Measurements from ENCODE around the gene SCRT2. TPM values are rescaled to one million over a fixed set of nuclear protein-coding genes. Genes with fewer than 3 reads are reported as not detected.

SCRT2 gene
- total and polyA plus RNA-seq, 2 of the 8 experiments (the other 6 are each of a cell fraction or from before 2014, with no cell fraction given), result 0.12 to 0.34 TPM

GRCh38 chr20:615514-615913, 60.1 kb downstream of the SCRT2 start:
- POLR2A ChIA-PET (ENCODE audit: partially characterized antibody), result no interaction called here
- Histone ChIP-seq H3K79me2 (ENCODE audit: control insufficient read depth in 1 of 2, insufficient read depth in 2 of 2, low read length in 2 of 2) (no peaks in the 10 kb centered on the region), H3K4me3 (ENCODE audit: extremely low read depth in 1 of 4, insufficient read depth in 2 of 4, low read depth in 3 of 4, low read length in 4 of 4) (no peak overlapping the region), H3K14ac (ENCODE audit: insufficient read length) (no peak overlapping the region), H3K9me3 (ENCODE audit: insufficient read depth in 2 of 2, low read depth in 1 of 2, low read length in 1 of 2) (no peaks in the 10 kb centered on the region), H3K18ac (ENCODE audit: extremely low read depth, low read length) (no peak overlapping the region), H3K23me2 (ENCODE audit: low read depth, low read length) (no peaks in the 10 kb centered on the region; the same call in 1 of the 2 replicates), H2BK120ac (replicated peaks; ENCODE audit: low read depth, low read length) (no peak overlapping the region), H4K91ac (replicated peaks; ENCODE audit: insufficient read length, low read length) (no peak overlapping the region), H2AK5ac (ENCODE audit: low read depth, low read length) (no peak overlapping the region), H4K8ac (ENCODE audit: extremely low read depth, insufficient read depth, low read length) (no peak overlapping the region), H2BK5ac (ENCODE audit: low read depth, low read length) (no peak overlapping the region), H3K27me3 (replicated peaks in 1 of 4; ENCODE audit: control insufficient read depth in 3 of 4, extremely low read depth in 1 of 4, insufficient read depth in 3 of 4, low read length in 3 of 4) (peaks cover 0 to 11% (median 10%) of the 10 kb centered on the region in 4 experiments; a peak in 6 of 7 replicates), H4K20me1 (replicated peaks in 1 of 2; ENCODE audit: control insufficient read depth in 1 of 2, insufficient read depth in 2 of 2, low read length in 2 of 2) (no peaks in the 10 kb centered on the region), H3K4me2 (ENCODE audit: insufficient read depth in 1 of 2, low read depth in 2 of 2, low read length in 2 of 2) (no peak overlapping the region), H3K79me1 (ENCODE audit: low read depth, low read length) (no peaks in the 10 kb centered on the region), H4K5ac (ENCODE audit: insufficient read length, low read depth, low read length) (no peak overlapping the region), H2BK20ac (ENCODE audit: low read length) (no peak overlapping the region), H3K56ac (replicated peaks; ENCODE audit: insufficient read length, low read depth, low read length) (no peak overlapping the region), H3K36me3 (ENCODE audit: control insufficient read depth in 2 of 4, insufficient read depth in 4 of 4, low read length in 3 of 4) (no peaks in the 10 kb centered on the region; a peak in 1 of 8 replicates), H3K4me1 (replicated peaks in 1 of 4; ENCODE audit: control insufficient read depth in 3 of 4, insufficient read depth in 4 of 4, low read length in 3 of 4) (peaks cover 0 to 11% (median 4%) of the 10 kb centered on the region in 4 experiments; a peak in 2 of 7 replicates), H3K27ac (ENCODE audit: low read depth, low read length) (no peak overlapping the region), H3K4ac (replicated peaks; ENCODE audit: insufficient read length, low read depth, low read length) (no peak overlapping the region), H3K9ac (replicated peaks in 1 of 4; ENCODE audit: extremely low read depth in 1 of 4, low read depth in 3 of 4, low read length in 3 of 4) (no peak overlapping the region), H2AFZ (ENCODE audit: low read length) (no peak overlapping the region), H2BK15ac (ENCODE audit: low read length) (no peak overlapping the region), H2BK12ac (ENCODE audit: low read depth, low read length) (no peak overlapping the region), H3K23ac (ENCODE audit: insufficient read length) (no peak overlapping the region)
- FAIRE-seq, result no peak
- no peak for DNase-seq (ENCODE audit: low read depth in 1 of 2, low spot score in 2 of 2)
- 92% methylated on average over 4 of the region's 4 CpGs; no CpG with 5 or more reads in 1 of the 2 experiments for WGBS, 2 experiments (ENCODE audit: extremely low coverage in 1 of 2, insufficient coverage in 1 of 2, insufficient read length in 1 of 2, insufficient replicate concordance in 2 of 2, low coverage in 1 of 2, low lambda C conversion rate in 2 of 2, missing lambda C conversion rate in 1 of 2)
- CTCF ChIA-PET (ENCODE audit: partially characterized antibody), result interaction anchor here (0.8 to 1.3 kb wide), 4 partner anchors 8 to 88 kb away, joined by 3 to 4 read pairs (median 3); no protein-coding TSS in a partner anchor
- TF ChIP-seq ASH2L (IDR thresholded peaks at IDR 0.05; ENCODE audit: low read length) (no peak), HDAC6 (IDR thresholded peaks at IDR 0.05; ENCODE audit: low read depth, low read length) (no peak), SUZ12 (IDR thresholded peaks at IDR 0.05; ENCODE audit: low read length) (no peak), POLR2A (IDR thresholded peaks at IDR 0.05; ENCODE audit: control extremely low read depth in 1 of 2, low read depth in 2 of 2, low read length in 2 of 2) (no peak), TAF1 (IDR thresholded peaks at IDR 0.05; ENCODE audit: low read depth, low read length) (no peak), POLR2AphosphoS5 (IDR thresholded peaks at IDR 0.05; ENCODE audit: low read depth, low read length) (no peak), SIRT6 (IDR thresholded peaks at IDR 0.05; ENCODE audit: low read length) (no peak), CHD1 (IDR thresholded peaks at IDR 0.05; ENCODE audit: low read depth, low read length) (no peak), TBP (IDR thresholded peaks at IDR 0.05; ENCODE audit: low read depth, low read length) (no peak), RAD21 (IDR thresholded peaks at IDR 0.05 in 1 of 2, conservative IDR thresholded peaks at IDR 0.05 in 1 of 2; ENCODE audit: low read depth in 2 of 2, low read length in 2 of 2) (no peak), SP4 (IDR thresholded peaks at IDR 0.05; ENCODE audit: low read length) (no peak)
- TF ChIP-seq, protein P1, sequence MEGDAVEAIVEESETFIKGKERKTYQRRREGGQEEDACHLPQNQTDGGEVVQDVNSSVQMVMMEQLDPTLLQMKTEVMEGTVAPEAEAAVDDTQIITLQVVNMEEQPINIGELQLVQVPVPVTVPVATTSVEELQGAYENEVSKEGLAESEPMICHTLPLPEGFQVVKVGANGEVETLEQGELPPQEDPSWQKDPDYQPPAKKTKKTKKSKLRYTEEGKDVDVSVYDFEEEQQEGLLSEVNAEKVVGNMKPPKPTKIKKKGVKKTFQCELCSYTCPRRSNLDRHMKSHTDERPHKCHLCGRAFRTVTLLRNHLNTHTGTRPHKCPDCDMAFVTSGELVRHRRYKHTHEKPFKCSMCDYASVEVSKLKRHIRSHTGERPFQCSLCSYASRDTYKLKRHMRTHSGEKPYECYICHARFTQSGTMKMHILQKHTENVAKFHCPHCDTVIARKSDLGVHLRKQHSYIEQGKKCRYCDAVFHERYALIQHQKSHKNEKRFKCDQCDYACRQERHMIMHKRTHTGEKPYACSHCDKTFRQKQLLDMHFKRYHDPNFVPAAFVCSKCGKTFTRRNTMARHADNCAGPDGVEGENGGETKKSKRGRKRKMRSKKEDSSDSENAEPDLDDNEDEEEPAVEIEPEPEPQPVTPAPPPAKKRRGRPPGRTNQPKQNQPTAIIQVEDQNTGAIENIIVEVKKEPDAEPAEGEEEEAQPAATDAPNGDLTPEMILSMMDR (IDR thresholded peaks at IDR 0.05; ENCODE audit: control extremely low read depth in 1 of 3, insufficient read depth in 1 of 3, low read depth in 1 of 3, low read length in 3 of 3), result no peak
